ENCODE results near the gene CSNK1G1.
"Not testable (repeated sequence)": the region's sequence is repeated elsewhere in the genome, so short reads cannot be mapped to it uniquely, and the experiment has no call there.

The CSNK1G1 gene

GRCh38 chr15:64355944-64356709 lies at the start of gene CSNK1G1:
Gene CSNK1G1, minus strand, starts transcription at chr15:64356173. Its CDS starts 55,674 bp downstream, at chr15:64300499.
- DNase-seq (ENCODE audit: low read depth in 2 of 2) = peak; percentile 82 to 86

- DNase-seq (ENCODE audit: low read depth in 2 of 2) = no peak
Measured at GRCh38 chr15:64400583-64400982, 44.6 kb upstream of the CSNK1G1 start.

DNA sequence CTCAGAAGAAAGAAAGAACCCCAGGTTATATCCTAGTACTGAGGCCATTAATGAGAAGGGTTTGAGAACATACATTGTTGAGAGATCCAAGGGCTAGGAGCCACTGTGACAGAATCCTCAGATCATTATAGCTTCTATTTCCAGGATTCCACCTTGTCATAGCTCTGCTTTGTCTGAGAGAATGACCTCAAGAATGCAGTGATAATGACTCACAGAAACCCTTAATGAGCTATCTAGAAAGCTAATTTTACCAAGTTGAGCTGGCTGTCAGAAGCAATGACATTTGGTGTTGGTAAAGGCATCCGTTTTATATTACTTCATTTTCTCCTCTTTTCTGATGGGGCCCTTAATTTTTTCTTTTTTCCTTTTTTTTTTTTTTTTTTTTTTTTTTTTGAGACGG lies 42.6 kb upstream of the CSNK1G1 start:
- DNase-seq (ENCODE audit: low read depth in 2 of 2) = no peak

DNA sequence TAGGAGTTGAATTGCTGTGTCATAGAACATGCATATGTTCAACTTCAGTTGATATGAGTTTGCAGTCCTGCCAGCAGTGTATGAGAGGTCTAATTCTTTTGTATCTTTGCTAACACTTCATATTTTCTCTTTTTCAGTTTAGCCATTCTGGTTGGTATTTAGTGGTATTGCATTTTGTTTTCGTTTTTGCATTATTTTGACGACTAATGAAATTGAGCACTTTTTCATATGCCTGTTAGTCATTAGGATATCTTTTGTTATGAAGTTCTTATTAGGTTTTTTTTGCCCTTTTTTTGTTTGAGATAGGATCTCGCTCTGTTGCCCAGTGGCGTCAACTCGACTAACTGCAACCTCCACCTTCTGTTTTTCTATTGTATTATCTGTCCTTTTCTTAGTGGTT lies 40.8 kb upstream of the CSNK1G1 start:
- no peak for DNase-seq (ENCODE audit: low read depth in 2 of 2)

DNA sequence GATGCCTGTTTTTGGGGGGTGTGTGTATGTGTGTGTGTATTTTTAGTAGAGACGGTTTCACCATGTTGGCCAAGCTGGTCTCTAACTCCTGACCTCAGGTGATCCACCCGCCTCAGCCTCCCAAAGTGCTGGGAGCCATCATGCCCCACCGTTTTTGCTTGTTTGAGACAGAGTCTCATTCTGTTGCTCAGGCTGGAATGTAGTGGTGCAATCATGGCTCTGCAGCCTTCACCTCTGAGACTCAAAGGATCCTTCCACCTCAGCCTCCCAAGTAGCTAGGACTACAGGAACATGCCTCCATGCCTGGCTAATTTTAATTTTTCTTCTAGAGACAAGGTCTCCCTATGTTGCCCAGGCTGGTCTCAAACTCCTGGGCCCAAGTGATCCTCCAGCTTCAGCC lies 36.5 kb upstream of the CSNK1G1 start:
- DNase-seq (ENCODE audit: low read depth in 2 of 2) = not testable (repeated sequence)

DNA sequence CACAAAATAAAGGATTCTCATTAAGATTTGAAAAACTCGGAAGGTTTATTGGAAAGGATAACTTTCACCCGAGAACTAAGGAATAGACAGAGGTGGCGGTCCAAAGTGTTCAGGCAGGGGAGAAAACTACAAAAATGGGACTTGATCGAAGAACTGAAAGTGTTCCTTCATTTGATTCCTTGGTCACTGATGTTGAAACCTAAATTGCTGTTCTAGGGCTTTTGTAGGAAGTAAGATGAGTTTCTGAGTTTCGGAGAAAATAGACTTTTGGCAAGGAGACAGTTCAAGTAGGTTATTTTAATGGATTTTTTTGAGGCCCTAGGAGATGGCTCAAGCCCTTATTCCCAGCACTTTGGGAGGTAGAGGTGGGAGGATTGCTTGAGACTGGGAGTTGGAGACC lies 33.1 kb upstream of the CSNK1G1 start:
- DNase-seq (ENCODE audit: low read depth in 2 of 2) = no peak

DNA sequence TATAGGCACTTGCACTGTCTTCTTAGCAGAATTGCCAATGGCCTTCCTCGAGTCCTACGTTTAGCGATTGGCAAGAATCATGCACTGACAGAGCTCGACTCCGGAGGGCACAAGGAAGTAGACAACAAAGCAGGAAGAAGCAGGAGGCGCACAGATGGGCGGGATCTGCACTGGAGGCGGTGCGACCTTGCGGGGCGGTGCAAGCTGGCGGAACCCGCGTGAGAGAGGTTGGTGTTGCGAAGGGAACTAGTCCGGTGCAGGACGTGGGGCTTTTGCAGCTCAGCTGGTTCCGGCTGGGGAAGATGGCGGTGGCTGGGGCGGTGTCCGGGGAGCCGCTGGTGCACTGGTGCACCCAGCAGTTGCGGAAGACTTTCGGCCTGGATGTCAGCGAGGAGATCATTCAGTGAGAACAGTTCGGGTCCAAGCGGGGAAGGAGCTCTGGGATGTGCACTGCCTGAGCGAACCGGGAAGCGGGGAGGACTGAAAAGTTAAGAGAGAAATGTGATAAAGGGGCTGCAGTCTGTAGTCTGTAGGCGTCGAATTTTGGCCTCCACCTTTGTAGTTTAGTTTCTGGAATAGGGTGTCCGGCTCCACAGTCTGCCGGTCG lies 31.7 kb upstream of the CSNK1G1 start, which contains the start of gene TRIP4:
Gene TRIP4, plus strand, starts transcription at position 275 of the 607 bp plus-strand sequence. Its CDS starts 28 bp downstream, at position 303.
- DNase-seq (ENCODE audit: low read depth in 2 of 2) = peak; percentile 90 to 91

DNA sequence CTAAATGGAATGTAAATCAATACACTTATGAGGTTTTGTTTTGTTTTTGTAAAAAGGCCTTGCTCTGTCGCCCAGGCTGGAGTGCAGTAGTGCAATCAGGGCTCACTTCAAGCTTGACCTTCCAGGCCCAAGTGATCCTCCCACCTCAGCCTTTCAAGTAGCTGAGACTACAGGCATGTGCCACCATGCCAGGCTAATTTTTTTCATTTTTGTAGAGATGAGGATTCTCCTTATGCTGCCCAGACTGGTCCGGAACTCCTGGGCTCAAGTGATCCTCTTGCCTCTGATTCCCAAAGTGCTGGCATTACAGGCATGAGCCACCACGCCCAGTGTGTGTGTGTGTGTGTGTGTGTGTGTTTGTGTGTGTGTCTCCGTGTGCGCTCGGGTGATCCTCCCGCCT lies 30.3 kb upstream of the CSNK1G1 start:
- DNase-seq (ENCODE audit: low read depth in 2 of 2) = no peak

DNA sequence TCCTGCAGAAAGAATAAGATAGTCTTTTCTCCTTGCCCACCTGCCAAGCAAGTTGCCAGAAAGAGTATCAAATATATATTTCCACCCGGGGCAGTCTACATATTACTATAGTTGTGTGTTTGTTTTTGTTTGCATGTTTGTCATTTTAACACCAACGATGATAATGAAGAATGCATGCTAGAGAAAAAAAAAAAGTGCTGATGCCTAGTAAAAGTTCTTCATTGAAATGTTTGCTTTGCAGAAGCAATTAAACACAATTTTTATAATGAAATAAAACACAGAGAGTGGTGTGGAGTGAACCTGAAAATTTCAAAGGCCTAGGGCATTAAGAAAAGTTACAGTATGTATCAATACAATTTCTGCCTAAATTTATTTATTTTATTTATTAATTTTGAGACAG lies 27.8 kb upstream of the CSNK1G1 start:
- no peak for DNase-seq (ENCODE audit: low read depth in 2 of 2)

- DNase-seq (ENCODE audit: low read depth in 2 of 2) = peak; percentile 77 to 81
Measured at GRCh38 chr15:64381000-64381751, 25.2 kb upstream of the CSNK1G1 start, which contains the start of gene PCLAF. Gene PCLAF, minus strand, starts transcription at chr15:64381441. Its CDS starts 70 bp downstream, at chr15:64381371.

DNA sequence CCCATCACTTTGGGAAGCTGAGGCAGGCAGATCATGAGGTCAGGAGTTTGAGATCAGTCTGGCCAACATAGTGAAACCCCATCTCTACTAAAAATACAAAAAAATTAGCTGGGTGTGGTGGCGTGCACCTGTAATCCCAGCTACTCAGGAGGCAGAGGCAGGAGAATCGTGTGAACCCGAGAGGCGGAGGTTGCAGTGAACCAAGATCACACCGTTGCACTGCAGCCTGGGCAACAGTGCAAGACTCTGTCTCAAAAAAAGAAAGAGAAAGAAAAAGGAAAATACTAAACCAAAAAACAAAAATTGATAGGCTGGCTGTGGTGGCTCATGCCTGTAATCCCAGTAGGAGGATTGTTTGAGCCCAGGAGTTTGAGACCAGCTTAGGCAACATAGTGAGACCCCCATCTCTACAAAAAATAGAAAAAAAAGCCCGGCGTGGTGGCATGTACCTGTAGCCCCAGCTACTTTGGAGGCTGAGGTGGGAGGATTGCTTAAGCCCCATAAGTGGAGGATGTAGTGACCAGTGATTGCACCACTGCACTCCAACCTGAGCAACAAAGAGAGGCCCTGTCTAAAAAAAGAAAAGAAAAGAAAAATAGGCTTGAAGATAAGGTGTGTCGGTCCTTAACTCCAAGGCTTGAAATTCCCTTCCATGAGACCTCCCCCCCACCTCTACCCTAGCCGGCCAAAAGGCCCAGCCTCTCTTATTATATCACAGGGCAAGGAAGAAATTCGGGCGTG lies 24.3 kb upstream of the CSNK1G1 start:
- not testable (repeated sequence) for DNase-seq (ENCODE audit: low read depth in 2 of 2)

- DNase-seq (ENCODE audit: low read depth in 2 of 2) = no peak
Measured at GRCh38 chr15:64379216-64379960, 23.4 kb upstream of the CSNK1G1 start.

GRCh38 chr15:64373360-64373759 lies 17.4 kb upstream of the CSNK1G1 start:
- DNase-seq (ENCODE audit: low read depth in 2 of 2) = no peak

DNA sequence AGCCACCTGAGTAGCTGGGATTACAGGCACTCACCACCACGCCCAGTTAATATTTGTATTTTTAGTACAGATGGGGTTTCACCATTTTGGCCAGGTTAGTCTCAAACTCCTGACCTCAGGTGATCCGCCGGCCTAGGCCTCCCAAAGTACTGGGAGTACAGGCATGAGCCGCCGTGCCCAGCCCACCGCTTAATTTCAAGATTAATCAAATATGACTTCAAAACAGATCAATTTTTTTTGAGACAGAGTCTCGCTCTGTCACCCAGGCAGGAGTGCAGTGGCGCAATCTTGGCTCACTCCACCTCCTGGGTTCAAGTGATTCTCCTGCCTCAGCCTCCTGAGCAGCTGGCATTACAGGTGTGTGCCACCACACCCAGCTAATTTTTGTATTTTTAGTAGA lies 15.4 kb upstream of the CSNK1G1 start:
- DNase-seq (ENCODE audit: low read depth in 2 of 2) = not testable (repeated sequence)

- no peak for DNase-seq (ENCODE audit: low read depth in 2 of 2)
Measured at GRCh38 chr15:64369078-64369607, 13.2 kb upstream of the CSNK1G1 start.

GRCh38 chr15:64361259-64361658 lies 5.3 kb upstream of the CSNK1G1 start:
- no peak for DNase-seq (ENCODE audit: low read depth in 2 of 2)

GRCh38 chr15:64356710-64357040 lies 702 bp upstream of the CSNK1G1 start:
- no peak for DNase-seq (ENCODE audit: low read depth in 2 of 2)

DNA sequence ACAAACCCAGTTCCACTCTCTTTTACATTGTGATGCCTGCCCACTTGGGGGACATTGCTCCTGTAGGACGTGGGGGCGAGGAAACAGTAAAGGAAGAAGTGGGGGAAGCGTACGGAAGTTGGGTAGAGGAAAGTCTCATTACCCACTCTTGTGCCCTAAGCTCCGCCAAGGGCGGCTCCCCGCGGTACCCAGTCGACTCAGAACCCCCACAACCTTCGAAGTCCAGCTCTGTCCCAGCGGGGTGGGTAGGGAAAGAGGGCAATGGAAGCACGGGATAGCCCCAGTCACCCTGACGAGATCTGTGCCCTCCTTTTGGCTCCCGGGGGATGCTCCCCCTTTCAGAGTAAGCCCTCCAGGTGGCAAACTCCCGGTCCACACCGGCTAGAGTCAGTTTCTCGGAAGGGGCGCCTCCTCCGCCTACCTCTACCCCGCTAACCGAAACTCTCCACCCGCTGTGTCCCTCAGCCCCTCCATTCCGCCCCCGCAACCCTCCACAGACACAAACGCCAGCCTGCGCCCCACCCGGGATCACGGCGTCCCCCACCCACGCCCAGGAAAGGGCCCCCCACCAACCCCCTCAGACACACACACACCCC lies 527 bp downstream of the CSNK1G1 start:
- peak in 1 of 2 donors; percentile 4 for DNase-seq (ENCODE audit: low read depth in 2 of 2)

DNA sequence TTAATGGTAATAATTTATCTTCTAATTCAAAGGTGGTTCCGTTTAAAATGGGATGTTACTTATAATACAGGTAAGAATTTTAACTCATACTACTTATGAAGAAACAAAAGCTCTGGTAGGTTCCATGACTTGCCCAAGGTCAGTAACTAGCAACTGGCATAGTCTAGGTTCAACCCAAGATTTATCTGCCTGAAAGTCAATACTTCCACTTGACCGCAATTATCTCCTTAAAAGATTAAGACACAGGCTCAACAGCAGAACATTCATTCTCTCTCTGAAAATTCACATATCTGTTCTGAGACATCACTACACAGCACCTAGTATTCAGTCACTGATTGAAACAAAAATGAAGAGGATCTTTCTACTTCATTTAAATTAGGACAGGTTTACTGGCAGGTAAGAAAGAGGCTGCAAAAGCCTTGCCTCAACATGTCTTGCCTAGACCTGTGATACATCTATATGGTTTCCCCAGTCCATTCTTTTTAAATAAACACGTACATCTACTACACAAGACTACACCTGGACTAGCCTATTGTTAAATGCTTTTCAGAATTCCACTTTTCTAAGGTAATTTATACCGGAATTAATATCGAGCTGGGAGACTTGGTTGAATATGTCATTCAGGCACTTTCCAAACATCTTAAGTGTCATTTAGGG lies 1.2 kb downstream of the CSNK1G1 start:
- DNase-seq (ENCODE audit: low read depth in 2 of 2) = no peak

- no peak for DNase-seq (ENCODE audit: low read depth in 2 of 2)
Measured at GRCh38 chr15:64351265-64351664, 4.7 kb downstream of the CSNK1G1 start.

Data from stimulated activated CD8-positive, alpha-beta memory T cell treated with anti-CD3 and anti-CD28 coated beads, Interleukin-7, amount 100 ng/mL, for 1 hour (primary cell).